Measurements from ENCODE around the gene NHS.

NHS gene

GRCh38 chrX:17473021-17473420, 98.0 kb downstream of the NHS start:
- Histone ChIP-seq H4K20me1 (ENCODE audit: insufficient read depth, low read length) (no peaks in the 10 kb centered on the region), H3K79me2 (ENCODE audit: insufficient read depth, low read length) (no peaks in the 10 kb centered on the region), H3K4me1 (ENCODE audit: insufficient read depth, low read length) (no peaks in the 10 kb centered on the region), H3K9me3 (ENCODE audit: insufficient read depth, low read length, severe bottlenecking) (no peaks in the 10 kb centered on the region), H3K27me3 (ENCODE audit: insufficient read depth, low read length, poor library complexity) (no peaks in the 10 kb centered on the region), H3K9ac (ENCODE audit: low read depth, low read length) (no peak overlapping the region), H2AFZ (ENCODE audit: low read depth, low read length) (no peak overlapping the region), H3K4me3 (ENCODE audit: low read depth in 1 of 2, low read length in 2 of 2) (no peak overlapping the region), H3K27ac (ENCODE audit: low read length) (no peak overlapping the region), H3K36me3 (ENCODE audit: insufficient read depth, low read length) (no peaks in the 10 kb centered on the region), H3K4me2 (ENCODE audit: insufficient read depth, low read length) (no peak overlapping the region)
- ATAC-seq (ENCODE audit: insufficient read depth, low read depth) (no peak), DNase-seq (no peak)
- TF ChIP-seq CTCF (IDR thresholded peaks at IDR 0.05; ENCODE audit: borderline replicate concordance, extremely low read depth, low read length, poor library complexity, severe bottlenecking) (no peak), EZH2 (IDR thresholded peaks at IDR 0.05; ENCODE audit: borderline replicate concordance, low read depth, low read length, severe bottlenecking) (no peak)

GRCh38 chrX:17474892-17475291, 99.9 kb downstream of the NHS start:
- no peaks in the 10 kb centered on the region for H3K79me2 ChIP-seq (ENCODE audit: insufficient read depth, low read length)
- H2AFZ ChIP-seq (ENCODE audit: low read depth, low read length): no peak overlapping the region
- no peaks in the 10 kb centered on the region for H4K20me1 ChIP-seq (ENCODE audit: insufficient read depth, low read length)
- H3K4me3 ChIP-seq (ENCODE audit: low read depth in 1 of 2, low read length in 2 of 2): no peak overlapping the region
- H3K27me3 ChIP-seq (ENCODE audit: insufficient read depth, low read length, poor library complexity): no peaks in the 10 kb centered on the region
- ATAC-seq (ENCODE audit: insufficient read depth, low read depth): no peak
- H3K4me2 ChIP-seq (ENCODE audit: insufficient read depth, low read length): no peak overlapping the region
- no peaks in the 10 kb centered on the region for H3K9me3 ChIP-seq (ENCODE audit: insufficient read depth, low read length, severe bottlenecking)
- no peak overlapping the region for H3K9ac ChIP-seq (ENCODE audit: low read depth, low read length)
- DNase-seq: no peak
- H3K27ac ChIP-seq (ENCODE audit: low read length): no peak overlapping the region
- no peak for TF ChIP-seq EZH2 (IDR thresholded peaks at IDR 0.05; ENCODE audit: borderline replicate concordance, low read depth, low read length, severe bottlenecking)
- no peak for TF ChIP-seq CTCF (IDR thresholded peaks at IDR 0.05; ENCODE audit: borderline replicate concordance, extremely low read depth, low read length, poor library complexity, severe bottlenecking)
- H3K36me3 ChIP-seq (ENCODE audit: insufficient read depth, low read length): no peaks in the 10 kb centered on the region
- no peaks in the 10 kb centered on the region for H3K4me1 ChIP-seq (ENCODE audit: insufficient read depth, low read length)

GRCh38 chrX:17475449-17476217, 100.6 kb downstream of the NHS start:
- TF ChIP-seq CTCF (IDR thresholded peaks at IDR 0.05; ENCODE audit: borderline replicate concordance, extremely low read depth, low read length, poor library complexity, severe bottlenecking): no peak
- TF ChIP-seq EZH2 (IDR thresholded peaks at IDR 0.05; ENCODE audit: borderline replicate concordance, low read depth, low read length, severe bottlenecking): no peak
- Histone ChIP-seq H3K27ac (ENCODE audit: low read length) (no peak overlapping the region), H3K4me1 (ENCODE audit: insufficient read depth, low read length) (no peaks in the 10 kb centered on the region), H3K27me3 (ENCODE audit: insufficient read depth, low read length, poor library complexity) (no peaks in the 10 kb centered on the region), H2AFZ (ENCODE audit: low read depth, low read length) (no peak overlapping the region), H3K4me3 (ENCODE audit: low read depth in 1 of 2, low read length in 2 of 2) (no peak overlapping the region), H3K4me2 (ENCODE audit: insufficient read depth, low read length) (no peak overlapping the region), H3K9me3 (ENCODE audit: insufficient read depth, low read length, severe bottlenecking) (no peaks in the 10 kb centered on the region), H3K9ac (ENCODE audit: low read depth, low read length) (no peak overlapping the region), H3K36me3 (ENCODE audit: insufficient read depth, low read length) (no peaks in the 10 kb centered on the region), H4K20me1 (ENCODE audit: insufficient read depth, low read length) (no peaks in the 10 kb centered on the region), H3K79me2 (ENCODE audit: insufficient read depth, low read length) (no peaks in the 10 kb centered on the region)
- no peak for DNase-seq
- no peak for ATAC-seq (ENCODE audit: insufficient read depth, low read depth)
